Sigmoid colon (tissue), 4 donors: ENCODE measurements around the gene ZNF334.

ENCODE experiments used
- CTCF ChIP-seq, 4 experiments: fragments of 450-650 bp in 3 of 4; fragments of 200-600 bp in 1 of 4; IDR thresholded peaks; one replicate each; pipeline ENCODE4 v1.5.1; 2016 to 2019; ENCODE audit warnings: antibody characterized with exemption in 4 of 4, mild to moderate bottlenecking in 3 of 4, moderate library complexity in 2 of 4
- EP300 ChIP-seq, 4 donors: sonication (generic); formaldehyde crosslinking; IDR thresholded peaks; one replicate each; pipeline ENCODE4 v1.6.1; 2017; ENCODE audit warnings: antibody characterized with exemption in 4 of 4
- POLR2A ChIP-seq, 2 donors: fragments of 450-650 bp; IDR thresholded peaks; one replicate each; pipeline ENCODE4 v1.6.1; 2016; ENCODE audit warnings: antibody characterized with exemption in 2 of 2, mild to moderate bottlenecking in 2 of 2, moderate library complexity in 2 of 2
- POLR2AphosphoS5 ChIP-seq, 4 donors: sonication (generic); formaldehyde crosslinking; IDR thresholded peaks; one replicate each; pipeline ENCODE4 v1.6.1; 2017; ENCODE audit warnings: antibody characterized with exemption in 4 of 4

GRCh38 chr20:46554828-46555227 lies 41.5 kb upstream of the ZNF334 start:
- TF ChIP-seq CTCF (IDR thresholded peaks at IDR 0.05) (no peak), EP300 (IDR thresholded peaks at IDR 0.05) (no peak), POLR2A (IDR thresholded peaks at IDR 0.05) (no peak), POLR2AphosphoS5 (IDR thresholded peaks at IDR 0.05) (no peak)
